GM21526 (cell line): ENCODE results near the gene PEMT.

Source experiments
- ATAC-seq: cut with Tn5 transposase; IDR thresholded peaks from one replicate; pipeline ENCODE4 v1.9.1; 2021; ENCODE audit warnings: moderate library complexity; ENCODE audit not compliant: unreplicated experiment, low FRiP score

PEMT gene

DNA sequence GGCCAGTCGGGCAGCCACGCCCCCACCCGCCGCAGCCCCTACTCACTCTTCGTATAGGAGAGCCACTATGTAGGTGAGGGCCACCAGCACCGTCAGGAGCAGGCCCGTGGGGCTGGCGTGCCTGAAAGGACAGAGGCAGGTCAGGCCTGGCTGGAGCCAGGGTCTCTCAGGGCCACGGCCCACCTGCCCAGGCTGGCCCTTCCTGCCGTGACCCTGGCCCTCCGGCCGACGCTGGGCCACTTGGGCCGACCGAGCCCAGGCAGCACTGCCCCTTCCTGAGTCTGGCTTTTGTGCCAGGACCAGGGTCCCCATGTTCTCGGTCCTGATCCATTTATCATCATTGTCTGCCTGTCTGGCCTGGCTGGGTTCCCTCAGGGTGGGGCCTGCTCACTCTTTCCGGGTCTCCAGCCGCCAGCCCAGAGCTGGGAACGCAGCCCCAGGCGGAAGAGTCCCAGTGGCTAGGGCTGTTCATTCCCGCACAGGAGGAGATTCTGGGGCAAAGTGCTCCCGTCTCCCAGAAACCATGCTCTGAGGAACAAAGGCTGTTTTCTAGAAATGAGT lies 85.2 kb downstream of the PEMT start:
- no peak for ATAC-seq

DNA sequence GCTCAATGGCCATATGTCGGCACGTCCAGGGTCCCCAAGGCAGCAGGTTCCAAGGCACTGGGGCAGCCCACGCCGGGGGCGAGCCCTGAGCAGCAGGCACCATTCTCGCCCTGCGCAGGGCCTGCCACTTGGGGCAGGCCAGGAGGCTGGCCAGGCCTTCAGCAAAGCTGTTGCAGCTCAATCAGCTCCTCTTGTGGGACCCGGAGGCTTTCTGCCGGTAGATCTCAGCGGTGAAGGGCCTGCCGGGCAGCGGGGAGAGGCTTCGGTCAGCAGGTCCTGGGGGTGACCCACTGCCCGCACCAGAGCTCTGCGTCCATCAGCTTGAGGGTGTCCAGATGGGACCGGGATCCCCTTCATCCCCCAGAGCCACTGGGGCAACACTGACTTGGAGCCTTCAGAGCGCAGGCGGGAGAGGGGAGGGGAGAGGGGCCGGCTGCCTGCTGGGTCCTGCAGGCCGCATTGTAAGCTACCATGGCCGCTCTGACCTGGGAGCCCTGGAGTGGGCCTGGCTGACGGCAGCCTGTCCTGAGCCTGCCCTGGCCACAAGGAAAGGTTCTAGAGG lies 85.8 kb downstream of the PEMT start:
- ATAC-seq = no peak

- no peak for ATAC-seq
Observed at GRCh38 chr17:17505151-17505550, 86.4 kb downstream of the PEMT start.

DNA sequence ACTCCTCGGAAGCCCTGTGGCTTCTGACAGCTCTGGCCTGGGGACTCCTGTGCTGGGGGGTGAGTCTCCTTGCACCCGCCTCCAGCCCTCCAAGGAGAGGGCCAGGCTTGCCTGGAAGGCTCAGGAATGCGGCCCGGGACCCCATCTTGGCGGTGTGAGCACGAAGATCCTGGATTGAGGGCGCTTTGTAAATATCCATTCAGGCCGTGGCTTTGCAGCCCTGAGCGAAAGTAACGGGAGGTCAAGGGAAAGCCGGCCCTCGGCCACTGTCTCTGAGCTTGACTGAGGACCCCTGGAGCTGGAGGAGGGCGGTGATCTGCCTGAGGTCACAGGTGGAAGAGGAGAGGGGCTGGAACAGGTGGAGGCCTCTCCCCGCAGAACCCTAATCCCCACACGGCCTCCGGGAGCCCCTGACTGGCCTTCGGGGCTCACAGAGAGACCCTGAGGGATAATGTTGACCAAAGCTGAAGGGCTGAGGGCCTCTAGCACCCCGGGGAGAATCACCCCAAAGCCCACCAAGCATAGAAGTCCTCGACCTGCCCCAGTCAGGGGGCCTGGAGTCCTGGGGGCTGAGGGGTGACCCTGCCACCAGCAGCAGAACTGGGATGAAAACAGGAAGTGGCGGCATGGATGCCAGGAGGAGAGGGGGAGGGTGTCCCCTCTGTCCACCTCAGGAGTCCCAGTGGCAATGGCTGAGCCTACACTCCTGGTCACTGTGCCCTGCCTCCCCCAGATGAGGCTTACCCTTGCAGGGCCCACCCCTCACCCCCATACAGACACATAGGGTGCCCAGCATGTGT lies 87.0 kb downstream of the PEMT start:
- no peak for ATAC-seq

DNA sequence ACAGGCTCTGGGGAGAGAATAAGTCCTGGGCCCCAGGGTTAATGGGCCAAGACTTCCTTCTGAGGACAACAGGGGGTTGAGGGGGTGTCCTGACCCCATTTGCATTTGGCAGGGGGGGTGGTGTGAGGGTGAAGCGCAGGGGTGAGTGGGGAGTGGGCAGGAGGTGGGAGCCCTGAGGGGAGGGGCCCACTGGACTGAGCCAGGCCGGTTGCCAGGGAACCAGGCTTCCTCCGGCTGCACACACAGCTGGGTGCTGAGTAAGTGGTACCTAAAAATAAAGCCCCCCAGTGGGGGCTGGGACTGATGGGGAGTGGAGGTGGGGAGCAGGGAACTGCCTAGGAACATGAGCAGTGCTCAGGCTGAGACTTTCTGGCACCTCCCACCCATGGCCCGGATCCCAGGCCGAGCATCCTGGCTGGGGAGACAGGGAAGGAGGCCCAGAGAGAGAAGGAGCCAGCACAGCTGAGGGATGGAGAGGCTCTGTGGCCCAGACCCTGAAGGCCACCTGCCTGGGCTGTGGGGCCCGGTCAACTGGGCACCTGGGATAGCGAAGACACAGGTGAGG lies 87.9 kb downstream of the PEMT start:
- ATAC-seq = no peak

DNA sequence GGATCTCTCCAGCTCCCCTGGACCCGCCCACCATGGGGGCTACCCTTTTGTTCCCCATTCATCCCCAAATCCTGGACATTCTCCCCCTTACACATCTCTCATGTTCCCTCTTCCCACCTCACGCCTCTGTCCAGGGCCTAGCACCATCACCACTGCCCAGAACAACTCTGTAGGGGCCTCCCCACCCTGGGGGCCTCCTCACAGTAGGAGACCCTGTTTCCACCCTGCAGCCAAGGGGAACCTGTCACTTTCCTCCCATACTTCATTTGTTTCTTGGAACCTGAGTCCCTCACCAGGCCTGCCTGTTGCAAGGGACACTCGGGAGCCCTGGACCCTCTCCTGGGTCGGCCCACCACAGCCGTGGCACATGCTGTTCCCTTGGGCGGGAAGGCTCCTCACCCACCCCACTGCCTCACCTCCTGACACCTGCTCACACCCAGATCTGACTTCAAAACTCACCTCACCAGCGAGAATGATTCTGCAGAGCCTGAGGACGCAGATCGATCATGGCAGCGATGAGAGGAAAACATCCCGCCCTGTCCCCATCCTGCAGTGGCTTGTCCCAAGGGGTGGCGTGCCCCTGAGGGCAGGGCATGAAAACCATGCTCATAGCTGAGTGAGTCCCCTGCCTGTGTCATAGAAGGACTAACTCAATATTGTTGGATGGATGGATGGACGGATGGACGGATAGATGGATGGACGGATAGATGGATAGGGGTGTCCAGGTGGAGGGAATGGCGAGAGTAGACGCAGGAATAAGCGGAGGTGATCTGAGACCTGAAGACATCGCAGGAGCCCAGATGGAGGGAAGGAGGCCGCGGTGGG lies 88.6 kb downstream of the PEMT start:
- ATAC-seq = no peak

- ATAC-seq = no peak
Observed at GRCh38 chr17:17500999-17501605, 90.4 kb downstream of the PEMT start.

DNA sequence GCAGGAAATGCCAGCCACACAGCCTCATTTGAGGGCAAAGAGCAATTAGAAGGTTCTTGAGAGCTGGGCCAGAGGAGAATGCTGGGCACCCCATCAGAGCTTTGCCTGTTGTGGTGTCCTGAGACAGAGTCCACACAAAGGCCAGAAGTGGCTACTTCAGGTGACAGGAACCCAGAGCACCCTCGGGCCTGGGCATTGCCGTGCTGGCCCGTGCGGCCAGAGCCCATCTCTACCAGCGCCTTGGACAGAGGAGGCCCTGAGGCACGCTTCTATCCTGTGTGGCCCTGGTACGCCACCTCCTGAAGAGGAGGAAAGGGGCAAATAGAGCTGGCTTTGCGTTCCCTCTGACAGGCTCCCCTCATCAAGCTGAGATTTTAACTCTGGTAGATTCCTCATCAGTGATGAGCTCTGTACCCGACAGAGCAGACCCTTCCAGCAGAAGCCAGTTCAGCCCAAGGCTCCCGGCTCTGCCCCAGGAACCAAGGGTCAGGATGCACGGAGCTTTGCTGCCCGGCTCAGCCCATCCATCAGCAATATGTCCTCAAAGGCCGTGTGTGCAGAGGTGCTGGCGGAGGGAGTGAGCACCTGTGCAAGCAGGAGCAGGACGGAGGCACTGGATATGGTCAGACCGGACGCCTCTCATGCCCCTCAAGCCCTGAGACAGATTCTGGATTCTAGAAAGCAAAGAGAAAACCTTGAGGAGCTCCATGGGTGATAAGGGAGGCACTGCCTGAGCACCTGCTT lies 91.9 kb downstream of the PEMT start:
- ATAC-seq = no peak

DNA sequence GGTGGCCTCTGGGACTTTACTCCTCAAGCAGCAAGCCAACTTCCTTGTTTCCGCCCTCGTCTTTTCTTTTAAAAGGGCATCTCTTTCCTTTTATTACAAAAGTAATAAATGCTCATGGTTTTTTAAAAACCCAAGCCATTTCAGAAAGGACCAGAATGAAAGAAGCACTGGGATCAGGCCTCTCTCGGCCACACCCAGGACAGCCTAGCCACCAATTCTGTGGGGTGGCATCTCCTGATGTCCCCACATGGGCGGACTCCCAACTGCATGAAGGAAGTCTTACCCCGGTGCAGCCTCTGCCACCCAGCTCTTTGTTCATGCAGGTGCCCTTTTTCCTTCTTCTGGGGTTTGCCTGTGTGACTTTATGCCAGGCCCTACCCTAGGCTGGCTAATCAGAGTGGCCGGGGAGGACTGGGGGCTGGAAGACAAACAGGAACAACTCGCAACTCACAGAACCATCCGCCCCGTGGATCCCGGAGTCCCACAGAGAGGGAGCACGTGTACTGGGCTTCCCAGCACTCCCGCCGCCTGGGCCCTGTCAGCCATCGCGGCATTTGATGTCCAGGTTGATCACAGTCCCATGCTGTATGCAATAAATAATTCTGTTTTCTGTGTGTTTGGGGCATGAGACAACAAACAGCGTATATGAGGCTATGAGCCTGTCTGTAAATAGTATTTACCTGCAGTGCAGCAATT lies 92.8 kb downstream of the PEMT start:
- ATAC-seq = no peak

GRCh38 chr17:17497845-17498520 lies 93.5 kb downstream of the PEMT start:
- ATAC-seq = no peak

DNA sequence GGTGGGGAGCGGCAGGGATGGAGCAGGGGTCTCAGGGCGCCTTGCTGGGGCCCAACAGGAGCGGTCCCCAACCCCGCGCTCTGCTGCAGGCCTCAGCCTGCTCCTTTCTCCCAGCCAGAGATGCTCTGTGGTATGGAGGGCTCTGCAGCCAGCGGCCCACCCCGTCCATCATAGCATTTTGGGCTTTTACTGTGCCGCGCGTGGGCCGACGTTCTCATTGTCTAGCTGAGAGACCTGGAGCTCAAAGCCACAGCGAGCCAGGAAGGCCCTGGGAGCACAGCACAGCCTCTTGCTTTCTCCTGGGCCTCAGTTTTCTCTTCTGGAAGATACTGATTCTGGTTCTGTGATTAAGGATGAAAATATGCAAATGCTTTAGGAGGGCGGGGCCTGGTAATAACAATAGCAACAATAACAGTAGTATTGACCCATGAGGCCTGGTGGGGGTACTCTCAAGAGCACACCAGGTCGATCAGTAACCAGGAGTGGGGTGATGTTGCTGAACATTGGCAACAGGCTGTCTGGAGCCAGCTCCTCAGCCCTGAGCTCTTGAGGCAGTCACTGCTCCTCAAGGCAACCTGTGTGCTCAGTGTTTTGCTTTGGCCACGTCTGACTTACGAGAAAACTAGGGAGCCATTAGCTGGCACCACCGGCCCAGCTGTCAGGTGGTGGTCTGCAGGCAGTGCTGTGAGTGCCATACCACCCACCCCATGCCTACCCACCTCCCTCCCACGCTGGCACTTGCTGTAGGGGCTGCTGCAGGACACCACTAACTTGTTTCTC lies 94.3 kb downstream of the PEMT start:
- ATAC-seq = peak; percentile 7

DNA sequence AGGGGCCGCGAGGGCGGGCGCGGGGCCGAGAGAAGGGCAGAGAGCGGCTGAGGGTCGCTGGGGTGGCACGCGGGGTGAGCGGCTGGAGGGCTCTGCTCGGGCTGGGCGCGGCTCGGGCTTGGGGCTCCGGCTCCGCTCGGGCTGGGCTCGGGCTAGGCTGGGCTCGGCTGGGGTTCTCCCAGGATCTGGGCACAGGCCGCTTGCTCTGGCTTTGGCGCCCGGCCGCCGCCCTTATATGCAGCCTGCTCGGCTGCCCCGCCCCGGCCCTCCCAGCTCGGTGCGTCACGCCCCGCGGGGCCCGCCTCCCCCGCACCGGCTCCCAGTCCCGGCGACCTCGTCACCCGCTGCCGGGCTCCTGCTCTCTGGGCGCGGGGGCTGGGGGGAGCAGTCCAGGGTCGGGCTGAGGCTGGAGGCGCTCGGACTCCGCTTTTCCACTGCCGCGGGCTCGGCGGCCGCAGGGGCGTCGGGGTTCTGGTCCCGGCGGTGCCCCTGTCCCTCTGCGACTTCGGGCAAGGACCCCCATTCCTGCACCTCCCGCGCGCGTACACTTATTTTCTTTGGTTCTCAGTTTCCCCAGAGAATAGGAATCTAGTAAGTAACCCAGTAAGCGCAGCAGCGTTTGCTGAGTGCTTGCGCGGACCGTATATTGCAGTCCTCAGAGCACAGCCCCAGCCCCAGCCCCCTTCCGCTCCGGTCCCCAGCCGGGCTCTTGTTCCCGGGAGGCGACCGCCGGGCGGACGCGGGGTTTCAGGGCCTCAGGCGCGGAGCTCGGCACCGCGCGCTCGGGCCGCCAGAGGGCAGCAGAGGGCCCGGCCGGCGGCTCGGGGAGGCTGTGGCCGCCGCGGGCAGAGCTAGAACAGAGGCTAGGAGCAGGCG lies 95.1 kb downstream of the PEMT start, which contains the start of gene RASD1:
Gene RASD1, minus strand, starts transcription at position 207 of the 876 bp plus-strand sequence. CDS start 214 bp downstream, outside the sequence.
- peak; percentile 76 for ATAC-seq

DNA sequence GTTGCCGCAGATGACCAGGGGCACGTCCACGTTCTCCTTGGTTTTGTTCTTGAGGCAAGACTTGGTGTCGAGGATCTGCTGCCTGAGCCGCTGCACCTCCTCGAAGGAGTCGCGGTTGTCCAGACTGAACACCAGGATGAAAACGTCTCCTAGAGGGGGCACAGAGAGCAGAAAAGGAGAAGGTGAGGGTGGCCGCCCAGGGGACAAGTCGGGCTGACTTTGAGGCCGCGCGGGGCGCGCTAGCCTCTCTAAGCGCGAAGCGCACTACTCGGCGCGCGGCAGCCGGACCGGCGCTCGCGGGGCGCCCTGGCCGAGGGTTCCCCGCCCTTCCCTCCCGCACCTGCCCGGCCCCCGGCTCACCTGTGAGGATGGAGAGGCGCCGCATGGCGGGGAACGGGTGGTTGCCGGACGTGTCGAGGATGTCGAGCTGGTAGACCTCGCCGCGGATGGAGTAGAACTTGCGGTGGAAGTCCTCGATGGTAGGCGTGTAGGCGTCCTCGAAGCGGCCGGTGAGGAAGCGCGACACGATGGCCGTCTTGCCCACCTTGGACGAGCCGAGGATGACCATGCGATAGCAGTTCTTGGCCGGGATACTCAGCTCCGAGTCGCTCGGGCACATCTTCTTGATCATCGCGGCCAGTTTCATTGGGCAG lies 95.8 kb downstream of the PEMT start:
- ATAC-seq = no peak

- ATAC-seq = no peak
Observed at GRCh38 chr17:17494870-17495535, 96.5 kb downstream of the PEMT start.

- ATAC-seq = no peak
Observed at GRCh38 chr17:17494499-17494869, 97.0 kb downstream of the PEMT start.

- no peak for ATAC-seq
Observed at GRCh38 chr17:17493986-17494466, 97.5 kb downstream of the PEMT start.
